Astrocyte of the hippocampus (primary cell): ENCODE data around the gene TBC1D10B.

Experiments
- DNase-seq: peaks from one replicate; pipeline ENCODE4 v3.0.0; 2011; ENCODE audit warnings: low read depth, low spot score

Gene TBC1D10B, protein sequence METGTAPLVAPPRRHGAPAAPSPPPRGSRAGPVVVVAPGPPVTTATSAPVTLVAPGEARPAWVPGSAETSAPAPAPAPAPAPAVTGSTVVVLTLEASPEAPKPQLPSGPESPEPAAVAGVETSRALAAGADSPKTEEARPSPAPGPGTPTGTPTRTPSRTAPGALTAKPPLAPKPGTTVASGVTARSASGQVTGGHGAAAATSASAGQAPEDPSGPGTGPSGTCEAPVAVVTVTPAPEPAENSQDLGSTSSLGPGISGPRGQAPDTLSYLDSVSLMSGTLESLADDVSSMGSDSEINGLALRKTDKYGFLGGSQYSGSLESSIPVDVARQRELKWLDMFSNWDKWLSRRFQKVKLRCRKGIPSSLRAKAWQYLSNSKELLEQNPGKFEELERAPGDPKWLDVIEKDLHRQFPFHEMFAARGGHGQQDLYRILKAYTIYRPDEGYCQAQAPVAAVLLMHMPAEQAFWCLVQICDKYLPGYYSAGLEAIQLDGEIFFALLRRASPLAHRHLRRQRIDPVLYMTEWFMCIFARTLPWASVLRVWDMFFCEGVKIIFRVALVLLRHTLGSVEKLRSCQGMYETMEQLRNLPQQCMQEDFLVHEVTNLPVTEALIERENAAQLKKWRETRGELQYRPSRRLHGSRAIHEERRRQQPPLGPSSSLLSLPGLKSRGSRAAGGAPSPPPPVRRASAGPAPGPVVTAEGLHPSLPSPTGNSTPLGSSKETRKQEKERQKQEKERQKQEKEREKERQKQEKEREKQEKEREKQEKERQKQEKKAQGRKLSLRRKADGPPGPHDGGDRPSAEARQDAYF

DNA sequence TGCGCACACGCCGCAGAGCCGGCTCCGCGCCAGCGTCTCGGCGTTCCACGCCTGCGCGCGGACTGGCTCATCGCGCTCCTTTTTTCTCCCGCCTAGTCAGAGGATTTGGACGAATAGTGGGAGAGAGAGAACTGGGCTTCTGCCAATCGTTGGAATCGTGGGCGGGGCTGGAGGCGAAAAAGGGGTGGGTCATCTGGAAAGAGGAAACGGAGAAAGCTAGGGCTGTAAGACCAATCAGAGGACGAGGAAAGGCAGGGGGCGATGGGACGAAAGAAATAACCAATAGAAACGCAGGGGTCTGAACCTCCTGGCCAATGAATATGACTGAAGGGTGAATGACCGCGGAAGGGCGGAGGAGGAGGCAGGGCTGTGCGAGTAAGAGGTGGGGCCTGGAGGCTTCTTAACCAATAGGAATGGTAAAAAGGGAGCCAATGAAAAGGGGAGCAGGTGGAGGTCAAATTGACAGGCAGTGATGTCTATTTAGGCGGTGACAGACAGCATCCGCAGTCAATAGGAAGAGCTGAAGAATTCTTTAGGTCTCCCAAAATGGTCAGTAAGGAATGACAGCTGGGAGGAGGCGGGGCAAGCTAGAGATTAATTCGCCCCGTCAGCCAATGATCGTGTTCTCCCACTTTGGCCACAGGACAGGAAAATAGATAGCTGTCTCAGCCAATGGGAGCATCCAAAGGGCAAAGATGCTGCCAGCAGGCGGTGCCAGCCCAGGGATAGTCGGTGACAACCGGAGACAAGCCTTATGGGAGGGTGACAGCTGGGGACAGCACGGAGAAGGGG lies at the start of gene TBC1D10B:
TBC1D10B (minus strand) TSS at position 39 of the 792 bp plus-strand sequence. CDS start 311 bp downstream, outside the sequence.
- peak; percentile 100 for DNase-seq

DNA sequence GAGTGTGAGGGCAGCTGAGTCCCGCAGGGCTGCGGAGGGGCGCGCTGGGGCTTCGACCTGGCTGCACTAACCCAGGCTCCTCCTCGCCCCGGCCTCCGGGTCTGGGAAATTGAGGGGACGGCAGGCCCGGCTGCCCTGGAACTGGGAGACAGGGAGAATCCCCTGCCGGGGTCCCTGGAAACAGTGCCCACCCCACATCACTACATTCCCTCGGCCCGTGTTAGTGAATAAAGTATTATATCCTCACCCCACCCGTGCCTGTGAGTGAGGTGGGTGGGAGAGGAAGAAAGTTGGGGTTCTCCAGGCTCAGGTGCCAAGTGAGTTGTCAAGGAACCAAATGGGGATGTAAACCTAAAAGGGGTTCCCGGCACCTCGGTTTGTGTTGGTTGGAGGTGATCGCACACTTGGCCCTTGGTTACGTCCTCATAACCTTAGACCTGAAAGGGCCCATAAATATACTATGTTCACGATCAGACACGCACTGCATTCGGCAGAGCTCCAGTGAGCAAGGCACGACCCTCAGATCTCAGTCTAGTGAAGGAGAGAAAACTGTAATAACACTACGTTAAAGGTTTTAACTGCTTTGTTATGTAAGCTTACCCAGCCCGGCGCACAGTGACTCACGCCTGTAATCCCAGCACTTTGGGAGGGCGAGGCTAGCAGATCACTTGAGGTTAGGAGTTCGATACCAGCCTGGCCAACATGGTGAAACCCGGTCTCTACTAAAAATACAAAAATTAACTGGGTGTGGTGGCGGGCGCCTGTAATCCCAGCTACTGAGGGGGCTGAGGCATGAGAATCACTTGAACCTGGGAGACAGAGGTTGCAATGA lies 48.3 kb upstream of the TBC1D10B start:
- no peak for DNase-seq

DNA sequence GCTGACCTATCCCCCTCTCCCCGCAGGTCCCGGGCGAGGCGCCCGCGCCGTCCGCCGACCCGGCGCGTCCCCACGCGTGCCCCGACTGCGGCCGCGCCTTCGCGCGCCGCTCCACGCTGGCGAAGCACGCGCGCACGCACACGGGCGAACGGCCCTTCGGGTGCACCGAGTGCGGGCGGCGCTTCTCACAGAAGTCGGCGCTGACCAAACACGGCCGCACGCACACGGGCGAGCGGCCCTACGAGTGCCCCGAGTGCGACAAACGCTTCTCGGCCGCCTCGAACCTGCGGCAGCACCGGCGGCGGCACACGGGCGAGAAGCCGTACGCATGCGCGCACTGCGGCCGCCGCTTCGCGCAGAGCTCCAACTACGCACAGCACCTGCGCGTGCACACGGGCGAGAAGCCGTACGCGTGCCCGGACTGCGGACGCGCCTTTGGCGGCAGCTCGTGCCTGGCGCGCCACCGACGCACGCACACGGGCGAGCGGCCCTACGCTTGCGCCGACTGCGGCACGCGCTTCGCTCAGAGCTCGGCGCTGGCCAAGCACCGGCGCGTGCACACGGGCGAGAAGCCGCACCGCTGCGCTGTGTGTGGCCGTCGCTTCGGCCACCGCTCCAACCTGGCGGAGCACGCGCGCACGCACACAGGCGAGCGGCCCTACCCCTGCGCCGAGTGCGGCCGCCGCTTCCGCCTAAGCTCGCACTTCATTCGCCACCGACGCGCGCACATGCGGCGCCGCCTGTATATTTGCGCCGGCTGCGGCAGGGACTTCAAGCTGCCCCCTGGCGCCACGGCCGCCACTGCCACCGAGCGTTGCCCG lies 47.4 kb upstream of the TBC1D10B start:
- peak; percentile 97 for DNase-seq

DNA sequence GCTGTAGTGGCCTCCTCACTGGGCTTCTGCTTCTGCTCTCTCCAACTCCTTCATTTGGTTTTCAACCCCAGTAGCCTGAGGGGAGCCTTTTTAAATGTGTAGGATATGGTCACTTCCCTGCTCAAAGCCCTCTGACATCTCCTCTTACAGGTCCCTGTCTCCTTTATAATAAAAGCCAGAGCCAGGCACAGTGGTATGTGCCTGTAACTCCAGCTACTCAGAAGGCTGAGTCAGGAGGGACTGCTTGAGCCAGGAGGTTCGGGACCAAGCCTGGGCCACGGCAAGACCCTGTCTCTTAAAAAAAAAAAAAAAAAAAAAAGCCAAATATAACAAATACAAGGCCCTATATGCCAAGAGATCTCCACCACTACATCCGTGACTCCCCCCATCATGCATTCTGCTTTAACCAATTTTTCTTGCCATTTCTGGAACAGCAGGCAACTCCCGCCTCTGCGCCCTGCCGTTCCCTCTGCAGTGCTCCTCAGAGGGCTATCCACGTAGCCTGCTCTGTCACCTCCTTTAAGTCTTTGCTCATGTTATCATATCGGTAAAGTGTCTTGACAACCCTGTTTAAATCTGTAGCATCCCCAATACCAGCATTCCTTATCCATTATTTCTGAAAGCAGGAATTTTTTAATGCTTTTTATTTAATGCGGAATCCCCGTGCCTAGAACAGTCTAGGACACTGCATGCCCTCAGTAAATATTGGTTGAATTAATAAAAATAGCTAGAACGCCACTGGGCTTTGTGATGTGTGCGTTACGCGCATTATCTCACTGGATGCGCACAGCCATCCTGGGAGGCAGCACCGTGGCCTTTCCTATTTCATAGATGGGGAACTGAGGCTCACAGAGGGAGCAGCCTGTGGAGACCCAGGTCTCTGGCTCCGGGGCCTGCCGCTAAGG lies 46.6 kb upstream of the TBC1D10B start:
- no peak for DNase-seq

DNA sequence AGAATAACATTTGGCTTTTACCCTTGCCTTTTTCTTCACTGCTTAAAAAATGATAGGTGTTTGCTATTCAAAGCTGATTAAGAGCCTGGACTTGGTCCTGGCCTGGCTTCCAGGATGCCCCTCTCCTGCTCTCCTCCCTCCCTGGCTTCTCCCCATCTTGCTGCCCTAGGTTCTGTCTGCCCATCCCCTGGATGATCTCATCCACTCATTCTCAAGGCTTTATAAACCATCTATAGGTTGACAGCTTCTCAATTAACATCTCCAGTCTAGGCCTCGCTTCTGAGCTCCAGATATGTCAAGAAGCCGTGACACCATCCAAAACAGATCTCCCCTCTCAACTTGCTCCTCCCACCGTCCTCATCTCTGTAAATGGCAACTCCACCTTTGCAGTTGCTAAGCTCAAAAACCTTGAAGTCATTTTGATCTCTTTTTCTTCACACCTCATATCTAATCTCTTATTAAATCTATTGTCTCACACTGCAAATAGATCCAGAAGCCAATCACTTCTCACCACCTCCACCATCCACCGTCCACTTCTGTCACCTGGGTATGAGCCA lies 45.8 kb upstream of the TBC1D10B start:
- DNase-seq = no peak

DNA sequence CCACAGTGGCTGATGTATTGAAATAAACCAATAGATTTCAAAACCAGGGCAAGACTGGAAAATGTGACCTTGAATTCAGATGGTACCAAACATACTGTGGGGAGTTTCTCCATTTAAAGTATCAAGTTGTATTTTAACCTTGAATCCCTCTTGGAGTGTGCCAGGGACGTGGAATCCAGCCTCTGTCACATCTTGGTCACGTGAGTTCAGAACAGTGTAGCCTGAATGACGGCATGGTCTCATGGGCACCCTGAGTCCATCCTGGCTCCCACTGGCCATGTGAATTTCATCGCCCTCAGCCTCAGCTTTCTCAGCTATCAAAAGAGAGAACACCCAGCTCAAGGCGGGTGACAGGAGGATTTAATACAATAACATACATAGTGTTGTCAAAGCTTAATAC lies 43.9 kb upstream of the TBC1D10B start:
- no peak for DNase-seq

DNA sequence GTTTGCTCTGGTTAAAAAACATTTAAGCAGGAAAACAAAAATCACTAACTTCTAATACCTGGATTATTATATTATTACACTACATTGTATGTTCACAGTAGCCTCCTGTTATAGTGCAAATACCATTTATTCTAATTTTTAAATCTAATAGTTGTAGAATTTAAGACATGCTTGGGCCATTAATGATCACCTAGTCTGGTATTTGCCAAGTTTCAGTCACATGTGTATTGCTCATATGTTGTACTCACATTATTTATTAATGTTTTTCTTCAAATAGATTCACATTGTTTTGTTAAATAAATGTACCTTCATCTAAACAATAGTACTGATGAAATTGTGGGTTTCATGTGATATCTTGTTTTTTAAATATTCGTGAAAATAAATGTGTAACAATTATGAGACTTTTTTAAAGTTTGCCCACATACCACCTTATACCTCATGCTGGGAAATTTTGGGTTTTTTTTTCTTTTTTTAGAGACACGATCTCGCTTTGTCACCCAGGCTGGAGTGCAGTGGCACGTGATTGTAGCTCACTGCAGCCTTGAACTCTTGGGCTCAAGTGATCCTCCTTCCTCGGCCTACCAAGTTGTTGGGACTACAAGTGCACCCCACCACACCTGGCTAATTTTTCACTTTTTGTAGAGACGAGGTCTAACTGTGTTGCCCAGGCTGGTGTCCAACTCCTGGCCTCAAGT lies 43.0 kb upstream of the TBC1D10B start:
- no peak for DNase-seq

DNA sequence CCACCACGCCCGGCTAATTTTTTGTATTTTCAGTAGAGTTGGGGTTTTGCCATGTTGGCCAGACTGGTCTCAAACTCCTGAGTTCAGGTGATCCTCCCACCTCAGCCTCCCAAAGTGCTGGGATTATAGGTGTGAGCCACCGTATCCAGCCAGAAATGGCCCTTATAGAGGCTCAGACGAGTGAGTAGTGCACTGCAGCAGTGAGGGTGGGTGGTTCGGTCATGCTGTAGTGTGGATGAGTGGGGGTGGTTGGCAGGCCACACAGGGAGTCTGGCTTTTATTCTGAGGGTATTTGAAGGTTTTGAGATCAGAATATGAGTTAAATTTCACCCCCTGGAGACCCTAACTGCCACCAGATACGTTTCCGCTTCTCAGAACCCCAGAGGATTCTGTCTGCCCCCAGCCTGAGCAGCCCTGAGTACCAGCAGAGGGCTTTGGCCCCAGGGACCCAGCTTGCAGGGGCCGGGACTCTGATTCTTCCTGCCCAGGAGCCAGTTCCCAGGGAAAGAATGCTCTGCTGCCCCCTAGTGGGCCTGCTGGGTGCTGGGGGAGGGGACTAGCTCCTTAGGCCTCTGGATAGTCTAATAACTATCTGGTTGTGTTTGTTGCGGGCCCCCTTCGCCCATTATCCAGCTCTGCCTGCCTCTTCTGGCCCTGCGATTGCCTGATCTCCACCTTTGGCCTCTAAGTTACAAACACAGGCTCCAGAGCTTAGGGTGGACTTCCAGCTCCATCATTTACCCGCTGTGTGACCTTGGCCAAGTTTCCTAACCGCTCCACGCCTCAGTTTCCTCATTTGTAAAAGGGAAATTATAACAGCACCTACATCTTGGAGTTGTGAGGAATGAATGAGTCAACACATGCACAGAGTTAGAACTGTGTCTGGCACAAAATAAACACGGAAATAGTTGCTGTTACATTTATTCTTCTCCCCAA lies 39.1 kb upstream of the TBC1D10B start:
- DNase-seq = peak; percentile 94

DNA sequence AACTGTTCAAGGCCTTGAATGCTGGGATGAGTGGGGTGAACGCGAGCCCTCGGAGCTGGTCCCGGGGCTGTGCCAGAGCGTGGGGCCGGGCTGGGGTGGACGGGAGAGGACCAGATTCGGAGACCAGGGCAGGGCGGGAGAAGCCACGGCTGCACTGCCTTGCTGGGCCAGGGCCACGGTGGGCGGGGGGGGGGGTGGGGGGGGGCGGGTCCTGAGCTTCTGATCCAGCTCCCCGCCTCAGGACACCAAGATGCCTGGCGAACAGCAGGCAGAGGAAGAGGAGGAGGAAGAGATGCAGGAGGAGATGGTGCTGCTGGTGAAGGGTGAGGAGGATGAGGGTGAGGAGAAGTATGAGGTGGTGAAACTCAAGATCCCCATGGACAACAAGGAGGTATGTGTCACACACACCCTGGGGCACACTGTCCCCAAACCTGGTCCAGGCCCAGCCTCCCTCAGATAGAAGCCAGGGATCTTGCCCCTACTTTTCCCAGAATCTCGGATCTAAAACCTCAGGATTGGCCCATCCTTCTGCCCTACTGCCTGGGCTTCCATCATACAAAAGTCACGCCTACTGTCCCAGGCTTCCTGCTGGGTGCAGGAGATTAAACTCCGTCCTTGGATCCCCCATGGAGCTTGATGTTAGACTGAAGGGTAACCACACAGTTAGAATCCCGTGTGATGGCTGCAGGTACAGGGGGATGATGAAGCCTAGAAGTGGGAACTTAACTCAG lies 37.7 kb upstream of the TBC1D10B start:
- no peak for DNase-seq

DNA sequence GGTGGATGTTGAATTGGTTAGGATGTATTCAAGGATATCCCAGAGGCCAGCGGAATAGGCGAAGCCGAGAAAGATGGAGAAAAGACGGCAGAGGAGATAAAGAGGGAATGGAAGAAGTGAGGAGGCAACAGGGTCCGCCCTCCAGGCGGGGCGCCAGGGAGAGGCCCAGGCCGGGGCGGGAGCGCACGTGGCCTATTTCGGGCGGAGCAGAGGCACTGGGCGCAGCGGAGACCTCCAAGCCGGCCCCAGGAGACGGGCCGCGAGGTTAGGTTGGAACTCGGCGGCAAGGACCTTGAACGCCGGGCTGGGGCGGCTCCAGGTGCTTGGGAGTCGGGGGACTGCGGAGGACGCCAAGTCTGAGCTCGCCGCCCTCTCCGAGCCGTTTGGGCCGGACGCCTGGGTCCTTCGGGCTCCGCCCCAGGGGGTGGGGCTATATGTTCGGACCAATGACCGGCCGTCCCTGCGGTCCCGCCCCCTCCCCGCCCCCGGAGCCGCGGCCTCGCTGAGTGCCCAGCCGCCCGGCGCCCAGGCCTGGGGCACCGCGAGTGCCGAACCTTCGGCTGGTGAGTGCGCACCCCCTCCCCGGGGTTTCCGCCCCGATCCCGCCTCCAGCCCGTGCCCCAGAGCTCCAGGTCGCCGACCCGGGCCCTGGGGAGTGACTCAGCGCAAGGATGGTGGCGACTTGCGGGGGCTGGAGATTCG lies 37.0 kb upstream of the TBC1D10B start, which contains the start of gene ZNF771:
ZNF771 (plus strand) TSS at position 505 of the 702 bp plus-strand sequence. CDS start 448 bp downstream, outside the sequence.
- peak; percentile 95 for DNase-seq

DNA sequence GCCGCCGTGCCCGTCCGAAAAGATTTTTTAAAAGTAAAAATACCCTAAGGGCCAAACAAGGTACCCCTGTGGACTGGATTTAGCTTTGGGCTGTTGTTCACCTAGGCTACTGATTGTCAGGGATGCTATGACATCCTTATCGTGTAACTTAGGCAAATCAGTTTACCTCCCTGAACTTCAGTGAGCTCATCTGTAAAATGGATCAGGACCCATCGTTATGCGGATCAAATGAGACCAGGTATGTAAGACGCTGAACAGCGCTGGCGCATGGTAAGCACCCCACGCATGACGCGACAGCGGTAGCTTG lies 36.5 kb upstream of the TBC1D10B start:
- DNase-seq = no peak

DNA sequence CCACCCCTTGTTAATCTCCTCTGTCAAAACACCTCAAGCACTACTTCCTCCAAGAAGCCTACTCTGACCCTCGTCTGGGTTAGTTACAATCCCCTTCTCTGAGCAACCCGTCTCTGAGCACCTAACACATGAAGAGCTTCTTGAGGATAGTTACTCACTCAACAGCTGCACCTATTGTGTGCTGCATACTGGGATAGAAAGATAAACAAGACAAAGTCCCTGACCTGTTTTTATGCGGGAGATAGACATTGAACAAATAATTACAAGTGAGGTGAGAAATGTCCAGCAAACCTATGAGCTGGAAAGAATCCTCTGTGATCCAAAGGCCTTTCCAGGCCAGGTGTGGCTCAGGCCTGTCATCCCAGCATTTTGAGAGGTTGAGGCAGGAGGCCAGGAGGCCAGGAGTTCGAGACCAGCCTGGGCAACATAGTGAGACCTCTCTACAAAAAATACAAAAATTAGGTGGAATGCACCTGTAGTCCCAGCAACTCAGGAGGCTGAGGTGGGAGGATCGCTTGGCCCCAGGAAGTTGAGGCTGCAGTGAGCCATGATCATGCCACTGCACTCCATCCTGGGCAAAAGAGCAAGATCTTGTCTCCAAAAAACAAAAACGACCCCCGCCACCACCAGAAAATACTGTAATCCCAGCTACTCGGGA lies 31.6 kb upstream of the TBC1D10B start:
- DNase-seq = no peak

DNA sequence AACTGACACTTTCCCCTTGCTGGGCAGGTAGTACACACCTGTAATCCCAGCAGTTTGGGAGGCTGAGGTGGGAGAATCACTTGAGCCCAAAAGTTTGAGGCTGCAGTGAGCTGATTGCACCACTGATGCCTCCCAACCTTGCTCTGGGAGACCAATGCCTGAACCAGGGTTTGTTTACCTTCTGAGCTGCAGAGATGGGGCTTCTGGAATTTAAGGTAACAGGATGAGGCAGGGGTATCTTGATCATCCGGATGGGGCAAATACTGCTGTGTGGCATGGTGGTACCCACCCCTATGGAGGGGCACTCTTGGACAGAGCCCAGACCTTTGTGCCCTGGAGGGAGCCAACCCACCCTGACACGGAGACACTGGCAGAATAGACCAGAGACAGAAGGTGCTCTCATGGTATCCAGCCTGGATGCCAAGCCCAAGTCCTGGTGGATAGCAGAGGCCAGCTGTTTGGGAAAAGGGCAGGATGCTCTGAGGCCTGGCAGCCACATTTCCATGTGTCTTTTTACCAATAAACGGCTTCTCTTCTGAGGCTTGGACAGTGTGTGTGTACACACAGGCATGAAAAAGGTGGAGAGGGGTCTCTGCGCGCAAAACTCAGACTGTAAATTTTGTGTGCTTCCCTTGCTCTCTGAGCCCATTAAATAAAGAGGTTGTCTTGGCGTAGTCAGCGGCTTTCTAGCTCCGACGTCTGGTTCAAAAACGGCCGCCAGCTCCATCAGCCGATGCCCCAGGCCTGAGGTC lies 29.3 kb upstream of the TBC1D10B start:
- no peak for DNase-seq

DNA sequence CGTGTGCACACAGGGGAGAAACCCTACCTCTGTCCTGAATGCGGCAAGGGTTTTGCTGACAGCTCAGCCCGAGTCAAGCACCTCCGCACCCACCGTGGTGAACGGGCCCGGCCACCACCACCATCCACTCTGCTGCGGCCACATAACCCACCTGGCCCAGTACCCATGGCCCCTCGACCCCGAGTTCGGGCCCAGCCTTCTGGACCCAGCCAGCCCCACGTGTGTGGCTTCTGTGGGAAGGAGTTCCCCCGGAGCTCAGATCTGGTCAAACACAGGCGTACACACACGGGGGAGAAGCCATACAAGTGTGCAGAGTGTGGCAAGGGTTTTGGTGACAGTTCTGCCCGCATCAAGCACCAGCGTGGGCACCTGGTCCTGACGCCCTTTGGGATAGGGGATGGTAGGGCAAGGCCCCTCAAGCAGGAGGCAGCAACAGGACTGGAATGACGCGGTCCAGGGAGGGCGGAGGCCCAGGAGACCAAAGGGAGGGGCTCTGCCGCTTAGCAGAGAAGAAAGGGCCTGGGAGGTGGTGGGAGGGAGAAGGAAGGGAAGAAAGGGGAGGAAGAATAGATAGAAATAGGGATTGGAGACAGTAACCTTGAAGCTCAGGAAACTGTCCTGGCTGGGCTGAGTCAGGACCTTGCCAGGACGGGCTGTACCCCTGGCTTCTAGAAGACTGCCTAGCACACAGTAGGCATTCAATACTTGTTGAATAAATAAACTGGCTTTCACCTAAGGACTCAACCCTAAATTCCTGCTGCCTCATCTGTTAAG lies 28.6 kb upstream of the TBC1D10B start:
- peak; percentile 22 for DNase-seq
